ENCODE data around the gene SMG5.

SMG5 gene

DNA sequence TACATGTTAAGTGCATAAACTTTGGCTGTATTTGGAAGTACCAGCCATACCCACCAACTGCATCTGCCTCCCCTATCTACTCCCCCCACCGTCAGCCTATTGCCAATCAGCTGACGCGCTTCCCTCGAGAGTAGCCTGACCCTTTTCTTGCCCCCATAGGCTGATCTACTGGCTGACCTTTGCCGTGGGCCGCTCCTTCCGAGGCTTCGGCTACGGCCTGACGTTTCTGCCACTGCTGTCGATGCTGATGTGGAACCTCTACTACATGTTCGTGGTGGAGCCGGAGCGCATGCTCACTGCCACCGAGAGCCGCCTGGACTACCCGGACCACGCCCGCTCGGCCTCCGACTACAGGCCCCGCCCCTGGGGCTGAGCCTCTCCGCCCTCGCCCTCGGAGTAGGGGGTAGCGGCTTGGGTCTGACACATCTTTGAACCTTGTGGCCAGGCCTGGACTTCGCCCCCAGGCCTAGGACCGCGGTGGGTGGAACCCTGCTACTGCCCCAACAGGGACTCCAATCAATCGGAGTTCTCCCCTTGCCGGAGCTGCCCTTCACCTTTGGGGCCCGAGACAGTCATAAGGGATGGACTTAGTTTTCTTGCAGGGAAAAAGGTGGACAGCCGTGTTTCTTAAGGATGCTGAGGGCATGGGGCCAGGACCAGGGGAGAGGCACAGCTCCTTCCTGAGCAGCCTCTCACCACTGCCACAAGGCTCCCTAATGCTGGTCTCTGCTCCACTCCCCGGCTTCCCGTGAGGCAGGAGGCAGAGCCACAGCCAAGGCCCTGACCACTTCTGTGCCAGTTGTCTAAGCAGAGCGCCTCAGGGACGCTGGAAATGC lies 8.8 kb upstream of the SMG5 start:
- TF ChIP-seq, protein P1, sequence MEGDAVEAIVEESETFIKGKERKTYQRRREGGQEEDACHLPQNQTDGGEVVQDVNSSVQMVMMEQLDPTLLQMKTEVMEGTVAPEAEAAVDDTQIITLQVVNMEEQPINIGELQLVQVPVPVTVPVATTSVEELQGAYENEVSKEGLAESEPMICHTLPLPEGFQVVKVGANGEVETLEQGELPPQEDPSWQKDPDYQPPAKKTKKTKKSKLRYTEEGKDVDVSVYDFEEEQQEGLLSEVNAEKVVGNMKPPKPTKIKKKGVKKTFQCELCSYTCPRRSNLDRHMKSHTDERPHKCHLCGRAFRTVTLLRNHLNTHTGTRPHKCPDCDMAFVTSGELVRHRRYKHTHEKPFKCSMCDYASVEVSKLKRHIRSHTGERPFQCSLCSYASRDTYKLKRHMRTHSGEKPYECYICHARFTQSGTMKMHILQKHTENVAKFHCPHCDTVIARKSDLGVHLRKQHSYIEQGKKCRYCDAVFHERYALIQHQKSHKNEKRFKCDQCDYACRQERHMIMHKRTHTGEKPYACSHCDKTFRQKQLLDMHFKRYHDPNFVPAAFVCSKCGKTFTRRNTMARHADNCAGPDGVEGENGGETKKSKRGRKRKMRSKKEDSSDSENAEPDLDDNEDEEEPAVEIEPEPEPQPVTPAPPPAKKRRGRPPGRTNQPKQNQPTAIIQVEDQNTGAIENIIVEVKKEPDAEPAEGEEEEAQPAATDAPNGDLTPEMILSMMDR (IDR thresholded peaks at IDR 0.05; ENCODE audit: control insufficient read depth, extremely low read depth, insufficient read depth), result no peak
- peak overlapping the region; percentile 72 for H3K4me3 ChIP-seq (ENCODE audit: low read depth, low read length)
- DNase-seq (ENCODE audit: low read depth), result no peak

DNA sequence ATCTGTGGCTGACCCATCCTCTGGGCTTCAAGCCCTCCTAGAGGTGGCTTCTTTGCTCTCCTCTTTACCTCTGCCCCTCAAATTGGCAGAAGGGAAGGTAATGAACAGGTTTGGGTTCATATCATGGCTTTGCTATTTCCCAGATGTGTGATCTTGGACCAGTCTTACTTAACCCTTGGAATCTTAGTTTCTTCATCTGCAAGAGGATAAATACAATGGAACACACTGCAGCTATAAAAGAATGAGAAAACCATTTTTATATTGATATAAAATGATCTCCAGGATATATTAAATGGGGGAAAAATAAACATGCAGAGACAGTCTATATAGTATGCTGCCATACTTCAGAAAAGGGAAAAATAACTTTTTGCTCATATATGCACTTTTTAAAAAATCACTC lies 7.2 kb upstream of the SMG5 start:
- TF ChIP-seq, protein P1 (IDR thresholded peaks at IDR 0.05; ENCODE audit: control insufficient read depth, extremely low read depth, insufficient read depth), result no peak
- H3K4me3 ChIP-seq (ENCODE audit: low read depth, low read length), result peak overlapping the region; percentile 72
- DNase-seq (ENCODE audit: low read depth), result peak; percentile 62

- TF ChIP-seq, protein P1 (IDR thresholded peaks at IDR 0.05; ENCODE audit: control insufficient read depth, extremely low read depth, insufficient read depth), result no peak
- H3K4me3 ChIP-seq (ENCODE audit: low read depth, low read length), result no peak overlapping the region
- DNase-seq (ENCODE audit: low read depth), result no peak
Observed at GRCh38 chr1:156286061-156286460, 3.4 kb upstream of the SMG5 start.

- TF ChIP-seq, protein P1 (IDR thresholded peaks at IDR 0.05; ENCODE audit: control insufficient read depth, extremely low read depth, insufficient read depth), result no peak
- DNase-seq (ENCODE audit: low read depth), result no peak
- peak overlapping the region; percentile 74 for H3K4me3 ChIP-seq (ENCODE audit: low read depth, low read length)
Observed at GRCh38 chr1:156285437-156285836, 2.8 kb upstream of the SMG5 start.

DNA sequence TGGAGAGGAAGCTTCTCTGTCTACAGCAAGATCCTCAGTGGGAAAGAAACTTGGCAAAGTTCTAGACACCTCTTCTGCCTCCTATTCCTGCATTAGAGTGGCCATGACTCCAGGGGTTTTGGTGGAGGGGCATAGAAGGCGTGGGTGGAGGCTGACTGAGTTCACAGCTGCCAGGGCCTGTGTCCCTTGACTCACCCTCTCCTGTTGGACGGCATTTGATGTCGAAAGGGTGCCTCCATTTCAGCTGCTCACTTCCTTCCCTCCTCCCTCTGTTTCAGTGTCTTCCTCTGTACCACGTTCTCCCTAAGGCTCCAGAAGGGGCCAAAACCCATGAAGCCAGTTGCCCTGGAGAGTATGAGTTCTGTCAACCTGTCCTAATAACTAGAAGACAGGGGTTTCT lies 2.1 kb upstream of the SMG5 start:
- TF ChIP-seq, protein P1 (IDR thresholded peaks at IDR 0.05; ENCODE audit: control insufficient read depth, extremely low read depth, insufficient read depth), result no peak
- no peak for DNase-seq (ENCODE audit: low read depth)
- peak overlapping the region; percentile 74 for H3K4me3 ChIP-seq (ENCODE audit: low read depth, low read length)

DNA sequence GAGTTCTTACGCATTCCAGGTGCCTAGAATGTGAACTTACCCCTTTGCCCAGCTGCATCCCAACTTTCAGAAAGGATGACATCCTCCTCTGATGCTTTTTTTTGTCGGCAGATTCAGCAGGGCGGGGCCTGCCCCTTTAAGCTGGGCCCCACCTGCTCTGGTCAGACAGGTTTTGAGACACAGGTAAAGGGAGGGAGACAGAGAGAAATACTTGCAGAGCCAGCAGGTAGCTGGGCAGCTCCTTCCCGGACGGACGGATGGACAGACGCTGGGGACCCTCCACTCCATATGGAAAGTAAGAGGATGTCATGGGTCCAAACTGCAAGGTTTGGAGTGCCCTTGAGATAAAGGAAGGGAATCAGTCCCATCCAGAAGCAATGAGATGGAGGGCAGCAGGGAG lies 1.5 kb upstream of the SMG5 start, which contains the start of gene TMEM79:
Gene TMEM79, plus strand, starts transcription at position 214 of the 400 bp plus-strand sequence. CDS start 902 bp downstream, outside the sequence.
- TF ChIP-seq, protein P1 (IDR thresholded peaks at IDR 0.05; ENCODE audit: control insufficient read depth, extremely low read depth, insufficient read depth), result no peak
- H3K4me3 ChIP-seq (ENCODE audit: low read depth, low read length), result peak within 1 kb of the TSS; percentile 74
- no peak for DNase-seq (ENCODE audit: low read depth)
